GM12875 (cell line): Measurements from ENCODE around the gene HOXB5.

ENCODE experiments used
- H3K4me3 ChIP-seq: one replicate; pipeline ENCODE4 v1.5.1; 2011; ENCODE audit warnings: low read depth, low read length, control low read depth
- CTCF ChIP-seq: IDR thresholded peaks from 2 replicates; pipeline ENCODE4 v1.5.1; 2011; ENCODE audit warnings: low read depth, mild to moderate bottlenecking, control low read depth, inconsistent platforms, low read length, moderate library complexity, borderline replicate concordance; ENCODE audit not compliant: insufficient read depth

Gene HOXB5

GRCh38 chr17:48609033-48609432 is 15.5 kb upstream of the HOXB5 start:
- H3K4me3 ChIP-seq, result no peak overlapping the region

GRCh38 chr17:48608494-48608834 is 14.9 kb upstream of the HOXB5 start:
- no peak overlapping the region for H3K4me3 ChIP-seq
- no peak for TF ChIP-seq CTCF

More at GRCh38 chr17:48609033-48609432, 15.5 kb upstream of the HOXB5 start:
- no peak for TF ChIP-seq CTCF

GRCh38 chr17:48606892-48607614 is 13.5 kb upstream of the HOXB5 start:
- no peak for TF ChIP-seq CTCF
- no peak overlapping the region for H3K4me3 ChIP-seq

- TF ChIP-seq CTCF, result no peak
- H3K4me3 ChIP-seq, result no peak overlapping the region
Observed at GRCh38 chr17:48605991-48606891, 12.7 kb upstream of the HOXB5 start.

- TF ChIP-seq CTCF, result no peak
- H3K4me3 ChIP-seq, result no peak overlapping the region
Observed at GRCh38 chr17:48605409-48605919, 11.9 kb upstream of the HOXB5 start.

- no peak for TF ChIP-seq CTCF
- H3K4me3 ChIP-seq, result no peak within 1 kb of the TSS
Observed at GRCh38 chr17:48604770-48605329, 11.3 kb upstream of the HOXB5 start, which contains the start of gene HOXB6. TSS of gene HOXB6 (minus strand) at chr17:48604986. CDS start at chr17:48598150, 6,836 bp downstream.
